ENCODE results near the gene MICAL3.

DNA sequence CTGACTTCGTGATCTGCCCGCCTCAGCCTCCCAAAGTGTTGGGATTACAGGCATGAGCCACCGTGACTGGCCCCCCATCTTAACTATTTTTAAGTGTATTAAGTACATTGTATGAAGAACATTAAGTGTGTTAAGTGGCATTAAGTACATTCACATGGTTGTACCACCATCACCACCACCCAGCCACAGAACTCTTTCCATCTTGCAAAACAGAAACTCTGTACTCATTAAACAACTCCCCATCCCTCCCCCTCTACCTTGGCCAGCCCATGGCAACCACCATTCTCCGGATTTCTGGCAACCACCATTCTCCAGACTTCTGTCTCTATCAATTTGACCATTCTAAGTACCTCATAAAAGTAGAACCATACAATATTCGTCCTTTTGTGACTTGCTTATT, 35.6 kb upstream of the MICAL3 start:
- TF ChIP-seq EZH2phosphoT487 (IDR thresholded peaks at IDR 0.05; ENCODE audit: insufficient read depth, low read depth) (no peak), EZH2 (IDR thresholded peaks at IDR 0.05; ENCODE audit: insufficient read depth, poor library complexity, severe bottlenecking) (no peak)

Data from GM23248 (cell line).